Measurements from ENCODE around the gene NUMA1.

GRCh38 chr11:72038491-72038890 lies 41.9 kb downstream of the NUMA1 start:
- TF ChIP-seq CTCF (IDR thresholded peaks at IDR 0.05; ENCODE audit: control extremely low read depth in 1 of 3, insufficient read depth in 1 of 3, low read depth in 1 of 3, low read length in 3 of 3) (no peak), SIRT6 (IDR thresholded peaks at IDR 0.05; ENCODE audit: low read length) (no peak), PHF8 (conservative IDR thresholded peaks at IDR 0.05; ENCODE audit: low read depth, low read length) (no peak), POLR2AphosphoS5 (IDR thresholded peaks at IDR 0.05; ENCODE audit: low read depth, low read length) (no peak), RFX5 (IDR thresholded peaks at IDR 0.05; ENCODE audit: borderline replicate concordance, low read depth, low read length) (no peak), EP300 (IDR thresholded peaks at IDR 0.05; ENCODE audit: borderline replicate concordance in 1 of 2, low read depth in 2 of 2, low read length in 2 of 2) (no peak), BCL11A (IDR thresholded peaks at IDR 0.05; ENCODE audit: low read depth in 2 of 2, low read length in 2 of 2) (no peak), TAF1 (IDR thresholded peaks at IDR 0.05; ENCODE audit: low read depth, low read length) (no peak), MAFK (IDR thresholded peaks at IDR 0.05; ENCODE audit: low read depth, low read length) (no peak), POLR2A (IDR thresholded peaks at IDR 0.05; ENCODE audit: control extremely low read depth in 1 of 2, low read depth in 2 of 2, low read length in 2 of 2) (no peak), USF2 (IDR thresholded peaks at IDR 0.05; ENCODE audit: low read length) (no peak), SUZ12 (IDR thresholded peaks at IDR 0.05; ENCODE audit: low read length) (no peak)
